Esophagus muscularis mucosa (tissue), 4 donors: ENCODE measurements around the gene SHTN1. TPM values are rescaled to one million over a fixed set of nuclear protein-coding genes. Genes with fewer than 3 reads are reported as not detected.

Experiments
- DNase-seq: peaks from one replicate; pipeline ENCODE4 v3.0.0-alpha.2; 2017; ENCODE audit errors: extremely low spot score
- H3K27ac ChIP-seq, 4 donors: fragments of 200-600 bp; sonication (generic); replicated peaks in 1 of 4; 1 replicate in 3 of 4; 2 replicates in 1 of 4; pipeline ENCODE4 v1.5.1; 2016 to 2019; ENCODE audit warnings: mild to moderate bottlenecking in 1 of 4
- H3K27me3 ChIP-seq, 4 donors: fragments of 200-600 bp; sonication (generic); one replicate each; pipeline versions ENCODE4 v1.5.1 to v1.6.0; 2016 to 2019
- H3K36me3 ChIP-seq, 4 donors: fragments of 200-600 bp; sonication (generic); one replicate each; pipeline ENCODE4 v1.5.1; 2016 to 2019
- H3K4me1 ChIP-seq, 4 donors: fragments of 200-600 bp; sonication (generic); one replicate each; pipeline ENCODE4 v1.5.1; 2016 to 2019
- H3K4me3 ChIP-seq, 4 donors: fragments of 200-600 bp; sonication (generic); 1 replicate in 2 of 4; 2 replicates in 2 of 4; pipeline ENCODE4 v1.5.1; 2016 to 2019; ENCODE audit warnings: mild to moderate bottlenecking in 4 of 4, moderate library complexity in 1 of 4
- H3K9me3 ChIP-seq, 4 donors: fragments of 200-600 bp; sonication (generic); 1 replicate in 3 of 4; 2 replicates in 1 of 4; pipeline ENCODE4 v1.5.1; 2016 to 2019
- CTCF ChIP-seq, 3 experiments: fragments of 200-600 bp in 2 of 3; fragments of 450-650 bp in 1 of 3; sonication (generic) in 2 of 3; IDR thresholded peaks; one replicate each; pipeline ENCODE4 v1.5.1; 2017 to 2019; ENCODE audit warnings: antibody characterized with exemption in 3 of 3, mild to moderate bottlenecking in 2 of 3, moderate library complexity in 1 of 3
- EP300 ChIP-seq: sonication (generic); formaldehyde crosslinking; IDR thresholded peaks from one replicate; pipeline ENCODE4 v1.6.1; 2017; ENCODE audit warnings: antibody characterized with exemption
- POLR2A ChIP-seq: fragments of 450-650 bp; IDR thresholded peaks from one replicate; pipeline ENCODE4 v1.6.1; 2017; ENCODE audit warnings: antibody characterized with exemption, moderate library complexity, mild to moderate bottlenecking, low read depth
- POLR2AphosphoS5 ChIP-seq, 2 donors: sonication (generic); formaldehyde crosslinking; IDR thresholded peaks; one replicate each; pipeline ENCODE4 v1.6.1; 2017; ENCODE audit warnings: antibody characterized with exemption in 2 of 2
- WGBS: methylation state at CpG from one replicate; pipeline ENCODE4 v1.1.5; 2018; 5-methylcytosine and 5-hydroxymethylcytosine counted together
- intact Hi-C: fragments of 100-400 bp; cut with DNase I; formaldehyde crosslinking; loops from one replicate; pipeline ENCODE4 v1.15.1; 2023
- small RNA-seq, 3 donors: library from RNA; depleted of rRNA; stranded (forward); fragments of <200 nt; gene quantifications; one replicate each; pipeline ENCODE3, GENCODE V24; 2016
- total RNA-seq, 4 donors: library from RNA; depleted of rRNA; stranded (reverse); fragments of >200 nt; gene quantifications; one replicate each; pipeline versions ENCODE4 v1.1.0 to v1.2.1, GENCODE V29; 2016

Gene SHTN1
- total RNA-seq, 4 donors from 2014 or later, result 3.5 to 8.6 (median 6.1) TPM

- Histone ChIP-seq H3K4me3 (no peak overlapping the region), H3K36me3 (peaks cover 0 to 42% (median 2%) of the 10 kb centered on the region in 4 donors), H3K9me3 (no peaks in the 10 kb centered on the region), H3K4me1 (no peaks in the 10 kb centered on the region), H3K27ac (no peak overlapping the region), H3K27me3 (no peaks in the 10 kb centered on the region)
- no peak for DNase-seq
- WGBS, result 76% methylated on average over 10 of the region's 10 CpGs
- TF ChIP-seq POLR2A (no peak), CTCF (IDR thresholded peaks at IDR 0.05) (no peak), EP300 (no peak), POLR2AphosphoS5 (IDR thresholded peaks at IDR 0.05) (no peak)
- intact Hi-C loops, result no loop called here
Measured at GRCh38 chr10:116831790-116832189, 173.2 kb downstream of the SHTN1 start.

Small RNAs within 50 kb of the gene (small RNA-seq; reads per million reads assigned to genes)
- gene AC012308.1, result 0 reads per million in 3 donors

Other genes starting within 250 kb of the SHTN1 start
- gene ENO4, start 155.7 kb downstream of the SHTN1 start, total RNA-seq, result 1 to 10 TPM in 1 of 4 donors, under 1 TPM in 2, not detected in 1; 0.17 to 1.1 (median 0.29) TPM
- not detected for gene VAX1, start 133.1 kb upstream of the SHTN1 start, total RNA-seq
- not detected for gene KCNK18, start 192.3 kb upstream of the SHTN1 start, total RNA-seq
- 1 to 10 TPM in 3 of 4 donors, under 1 TPM in 1; 0.65 to 2.8 (median 2.1) TPM for gene SLC18A2, start 235.9 kb upstream of the SHTN1 start, total RNA-seq